Heart left ventricle (tissue), 13 donors: ENCODE results near the gene CLTC.

Experiments
- POLR2A ChIP-seq, 2 donors: fragments of 450-650 bp; IDR thresholded peaks; one replicate each; pipeline ENCODE4 v1.6.1; 2017; ENCODE audit warnings: antibody characterized with exemption in 2 of 2, mild to moderate bottlenecking in 2 of 2, moderate library complexity in 2 of 2
- TF ChIP-seq, protein P1 (sequence below), 12 donors: fragments of 200-600 bp; sonication (generic) in 4 of 12; IDR thresholded peaks; one replicate each; pipeline versions ENCODE4 v1.5.0 to v1.8.0; 2018 to 2022; ENCODE audit warnings: antibody characterized with exemption in 12 of 12, mild to moderate bottlenecking in 5 of 12
- donor health status: ischemic (EF 13 %, LVEDD 7.1; RV severe dilation, severe dysfunction).
- donor health status: DM: no; HTN: yes; CAD: no.
- donor health status: DM: no; HTN: no; CAD: no.
- donor health status: ischemic (EF 25% LVEDD 6.9; RV normal size, moderate dysfunction).
- donor health status: ischemic (EF 25% LVEDD 5.7; RV mildly dilated, moderate dysfunction).
- donor health status: ischemic (EF 35%, LVEDD 5.7; RV mildly dilated, moderate dysfunction).
- donor health status: nonischemic (EF 11% LVEDD 7.7; RV severe dilation, severe dysfunction).
- donor health status: DM: yes; HTN: yes; CAD: no.
- donor health status: PGD.
- donor health status: ischemic (EF 29% LVEDD 5.4; RV normal size, mild dysfunction).
- donor health status: nonischemic (EF 23%, LVEDD 6.1; RV moderate dilation, normal function).

DNA sequence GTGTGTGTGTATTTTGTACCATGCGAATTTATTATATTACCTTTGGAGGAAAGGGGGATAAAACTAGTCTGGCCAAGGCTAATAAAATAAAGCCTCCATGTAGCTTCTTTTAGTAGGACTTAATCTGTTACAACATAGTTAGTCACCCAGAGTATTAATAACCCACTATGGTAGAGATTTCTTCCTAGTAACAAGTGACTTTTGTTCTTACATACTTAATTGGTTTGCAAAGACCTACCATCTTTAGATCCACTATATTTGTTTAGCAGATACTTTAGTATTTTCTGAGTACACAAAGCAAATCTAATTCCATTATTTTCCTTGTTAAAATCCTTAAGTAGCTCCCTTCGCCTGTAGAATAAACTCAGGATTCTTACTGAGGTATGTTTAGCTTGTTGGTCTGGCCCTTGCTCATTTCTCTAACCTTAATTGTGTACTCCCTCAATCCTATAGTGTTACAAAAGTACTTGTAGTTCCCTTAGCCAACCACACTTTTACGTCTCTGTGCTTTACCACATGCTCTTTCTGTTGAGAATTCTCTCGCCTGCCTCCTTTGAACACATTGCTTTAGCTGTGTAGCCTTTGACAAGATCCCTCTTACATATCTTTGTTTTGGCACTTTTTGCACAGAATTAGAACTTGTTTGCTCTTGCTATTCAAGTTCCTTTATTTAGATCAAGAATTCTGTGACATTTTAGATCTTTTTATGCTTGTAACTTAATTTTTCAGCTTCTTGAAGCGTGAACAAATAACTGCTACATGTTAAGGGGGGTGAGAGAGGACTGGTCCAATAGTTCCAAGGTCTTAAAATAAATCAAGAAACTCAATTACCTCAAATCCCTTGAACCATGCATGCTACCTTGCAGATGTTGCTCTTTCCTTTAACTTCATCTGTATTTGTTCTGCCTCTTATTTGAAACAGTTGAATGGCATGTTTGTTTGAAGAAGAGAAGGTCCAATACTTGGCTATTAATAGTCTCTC lies 23.8 kb downstream of the CLTC start:
- TF ChIP-seq, protein P1, sequence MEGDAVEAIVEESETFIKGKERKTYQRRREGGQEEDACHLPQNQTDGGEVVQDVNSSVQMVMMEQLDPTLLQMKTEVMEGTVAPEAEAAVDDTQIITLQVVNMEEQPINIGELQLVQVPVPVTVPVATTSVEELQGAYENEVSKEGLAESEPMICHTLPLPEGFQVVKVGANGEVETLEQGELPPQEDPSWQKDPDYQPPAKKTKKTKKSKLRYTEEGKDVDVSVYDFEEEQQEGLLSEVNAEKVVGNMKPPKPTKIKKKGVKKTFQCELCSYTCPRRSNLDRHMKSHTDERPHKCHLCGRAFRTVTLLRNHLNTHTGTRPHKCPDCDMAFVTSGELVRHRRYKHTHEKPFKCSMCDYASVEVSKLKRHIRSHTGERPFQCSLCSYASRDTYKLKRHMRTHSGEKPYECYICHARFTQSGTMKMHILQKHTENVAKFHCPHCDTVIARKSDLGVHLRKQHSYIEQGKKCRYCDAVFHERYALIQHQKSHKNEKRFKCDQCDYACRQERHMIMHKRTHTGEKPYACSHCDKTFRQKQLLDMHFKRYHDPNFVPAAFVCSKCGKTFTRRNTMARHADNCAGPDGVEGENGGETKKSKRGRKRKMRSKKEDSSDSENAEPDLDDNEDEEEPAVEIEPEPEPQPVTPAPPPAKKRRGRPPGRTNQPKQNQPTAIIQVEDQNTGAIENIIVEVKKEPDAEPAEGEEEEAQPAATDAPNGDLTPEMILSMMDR (IDR thresholded peaks at IDR 0.05) = no peak
- TF ChIP-seq POLR2A (IDR thresholded peaks at IDR 0.05) = no peak
